HPDE6-E6E7 (cell line): ENCODE data around the gene ABT1.
"Not testable (repeated sequence)": the region's sequence is repeated elsewhere in the genome, so short reads cannot be mapped to it uniquely, and the experiment has no call there.

Experiments
- DNase-seq: peaks from one replicate; pipeline ENCODE4 v3.0.0; 2011; ENCODE audit warnings: missing footprints; ENCODE audit errors: extremely low spot score

Gene ABT1

GRCh38 chr6:26596579-26597388 is at the start of gene ABT1:
Gene ABT1, plus strand, starts transcription at chr6:26596953. Its CDS starts 30 bp downstream, at chr6:26596983.
- DNase-seq, result peak; percentile 92

- not testable (repeated sequence) for DNase-seq
These were observed 49.4 kb upstream of the ABT1 start for GRCh38 chr6:26547363-26547762.

DNA sequence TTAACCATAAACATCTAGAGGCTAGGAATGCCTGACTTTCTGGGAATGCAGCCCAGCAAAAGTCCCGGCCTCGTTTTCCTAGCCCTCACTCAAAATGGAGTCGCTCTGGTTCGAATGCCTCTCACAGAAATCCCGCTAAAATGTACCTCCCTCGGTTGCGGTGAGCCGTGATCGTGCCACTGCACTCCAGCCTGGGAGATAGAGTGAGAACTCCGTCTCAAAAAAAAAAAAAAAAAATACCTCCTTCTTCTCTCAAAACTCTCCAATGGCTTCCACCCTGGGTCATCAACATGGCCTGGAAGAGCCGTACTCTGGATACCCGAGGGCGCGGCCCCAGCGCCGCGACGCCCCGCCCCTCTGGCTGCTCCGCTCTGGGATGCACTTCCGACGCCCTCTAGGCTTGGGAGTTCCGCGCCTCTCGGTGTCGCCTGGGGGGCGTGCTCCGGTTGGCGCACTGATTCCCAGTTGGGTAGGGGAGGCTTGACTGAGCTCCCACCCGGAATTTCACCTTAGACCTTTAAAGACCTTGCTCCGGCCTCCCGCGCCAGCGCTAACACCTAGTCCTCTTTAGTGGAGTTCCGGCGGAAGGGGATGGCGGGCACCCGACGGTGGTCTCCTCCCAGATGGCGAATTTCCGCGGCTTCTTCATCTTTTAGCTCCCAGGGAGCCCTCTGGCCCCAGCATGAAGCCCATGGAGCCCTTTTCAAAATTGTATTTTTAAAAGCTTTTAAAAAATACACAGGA is 46.3 kb upstream of the ABT1 start:
- DNase-seq, result no peak

GRCh38 chr6:26552205-26552604 is 44.5 kb upstream of the ABT1 start:
- DNase-seq, result no peak

GRCh38 chr6:26552640-26553188 is 44.0 kb upstream of the ABT1 start:
- DNase-seq, result no peak

GRCh38 chr6:26553264-26553634 is 43.5 kb upstream of the ABT1 start:
- DNase-seq, result no peak

DNA sequence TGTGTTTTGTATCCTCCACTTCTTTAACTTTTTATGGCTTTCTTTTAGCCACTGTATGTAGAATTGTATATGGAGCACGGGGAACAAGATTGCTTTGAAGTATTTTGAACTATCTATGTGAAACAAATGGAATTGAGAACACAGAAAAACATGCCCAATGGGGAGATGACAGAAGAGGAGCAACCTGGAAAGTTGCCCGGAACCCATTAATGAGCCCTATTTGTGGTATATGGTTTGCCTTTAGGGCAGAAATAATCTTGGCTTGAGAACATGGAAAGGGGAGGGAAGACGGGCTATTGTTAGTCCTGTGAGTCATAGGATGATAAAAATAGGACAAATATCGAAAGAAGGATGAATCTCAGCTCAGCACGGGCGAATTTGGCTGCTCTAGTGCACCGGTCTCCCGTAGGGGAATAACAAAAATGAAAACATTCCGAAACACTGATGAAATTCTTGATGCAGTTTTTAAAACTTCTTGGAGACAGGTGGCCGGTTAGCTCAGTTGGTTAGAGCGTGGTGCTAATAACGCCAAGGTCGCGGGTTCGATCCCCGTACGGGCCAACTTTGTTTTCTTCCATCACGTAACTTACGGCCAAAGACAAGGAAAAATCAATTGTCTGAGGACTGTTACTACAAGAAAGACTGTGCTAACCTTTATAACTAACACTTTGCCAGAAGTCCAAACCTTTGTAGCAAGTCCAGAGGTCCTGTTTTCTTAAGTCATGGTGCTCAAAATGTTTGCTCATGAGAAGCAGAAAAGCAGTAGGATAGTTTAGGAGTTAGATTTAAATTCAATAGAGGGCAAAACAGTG is 42.9 kb upstream of the ABT1 start:
- no peak for DNase-seq

DNA sequence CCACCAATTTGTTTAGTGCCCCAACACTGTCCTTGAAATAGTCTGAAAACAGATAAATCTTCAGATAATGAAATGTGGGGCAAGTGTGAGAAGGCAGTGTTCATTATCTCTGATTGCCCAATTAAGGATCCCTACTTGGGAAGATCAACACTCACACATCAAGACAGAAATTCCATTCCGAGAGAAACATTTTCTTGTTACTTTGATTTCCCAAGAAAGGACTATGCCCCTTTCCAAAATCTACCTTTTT is 42.4 kb upstream of the ABT1 start:
- no peak for DNase-seq

DNA sequence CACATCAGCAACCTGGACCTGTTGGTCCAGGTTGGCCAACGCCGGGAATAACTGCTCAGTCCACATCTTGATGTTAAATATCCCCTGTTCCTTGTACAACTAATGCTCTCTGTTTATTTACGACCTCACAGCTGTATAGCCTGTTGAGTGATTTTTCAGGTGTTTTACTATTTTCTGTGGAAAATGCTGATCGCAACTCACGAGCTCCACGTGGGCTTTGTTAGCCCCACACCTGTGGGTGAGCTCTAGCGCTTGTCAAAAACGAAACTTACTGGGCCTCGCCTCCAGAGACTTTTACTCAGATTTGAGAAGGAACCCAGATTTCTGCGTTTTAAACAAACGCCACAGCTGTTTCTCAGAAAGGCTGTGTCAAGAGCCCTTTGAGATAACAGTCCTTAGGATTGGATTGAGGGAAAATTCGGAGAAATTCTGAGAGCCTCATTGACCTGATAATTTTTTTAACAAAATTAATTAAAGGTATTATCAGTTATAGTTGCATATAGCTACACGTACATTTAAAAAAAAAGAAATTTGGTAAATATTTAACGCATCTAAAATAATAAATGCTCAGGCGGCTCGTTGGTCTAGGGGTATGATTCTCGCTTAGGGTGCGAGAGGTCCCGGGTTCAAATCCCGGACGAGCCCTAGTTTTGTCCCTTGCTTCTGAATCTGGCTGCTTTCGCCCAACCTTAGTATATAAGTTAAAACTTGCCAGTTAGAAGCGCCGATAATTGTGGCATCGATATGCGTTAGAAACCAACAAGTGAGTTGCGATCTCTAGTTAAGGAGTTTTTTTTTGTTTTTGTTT is 41.9 kb upstream of the ABT1 start:
- DNase-seq, result no peak

DNA sequence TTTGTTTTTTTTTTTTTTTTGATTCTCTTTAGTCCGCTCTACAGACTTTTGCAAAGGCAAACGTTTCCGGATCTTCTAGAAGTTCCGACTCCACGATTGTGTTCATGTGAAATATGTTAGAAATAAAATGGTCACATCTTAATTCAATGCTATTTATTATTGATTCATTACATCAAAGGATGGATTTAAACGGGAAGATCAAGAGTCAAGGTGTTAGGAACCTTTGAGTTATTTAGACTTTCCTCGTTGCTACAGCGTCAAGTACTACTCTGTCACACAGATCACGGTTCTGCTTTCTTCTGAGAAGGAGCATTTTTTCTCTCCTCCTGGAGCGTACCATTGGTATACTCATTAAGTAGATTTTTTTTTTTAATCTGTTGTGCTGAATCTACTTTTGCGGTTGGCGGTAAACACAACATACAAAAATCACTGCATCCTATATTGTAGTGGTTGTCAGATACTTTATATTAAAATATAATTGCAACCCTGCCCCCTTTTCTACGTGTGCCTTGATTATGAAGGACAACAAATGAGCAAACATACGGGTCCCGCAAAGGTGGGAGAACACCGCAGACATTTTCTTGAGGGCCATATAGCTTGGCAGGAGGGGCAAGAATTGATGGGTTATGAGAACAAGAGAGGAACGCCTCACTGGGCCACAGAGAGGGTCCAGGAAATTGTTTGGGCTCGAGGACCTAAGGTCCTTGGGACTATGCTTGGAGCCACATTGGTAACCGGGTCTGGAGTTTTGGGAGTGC is 41.1 kb upstream of the ABT1 start:
- DNase-seq, result no peak

DNA sequence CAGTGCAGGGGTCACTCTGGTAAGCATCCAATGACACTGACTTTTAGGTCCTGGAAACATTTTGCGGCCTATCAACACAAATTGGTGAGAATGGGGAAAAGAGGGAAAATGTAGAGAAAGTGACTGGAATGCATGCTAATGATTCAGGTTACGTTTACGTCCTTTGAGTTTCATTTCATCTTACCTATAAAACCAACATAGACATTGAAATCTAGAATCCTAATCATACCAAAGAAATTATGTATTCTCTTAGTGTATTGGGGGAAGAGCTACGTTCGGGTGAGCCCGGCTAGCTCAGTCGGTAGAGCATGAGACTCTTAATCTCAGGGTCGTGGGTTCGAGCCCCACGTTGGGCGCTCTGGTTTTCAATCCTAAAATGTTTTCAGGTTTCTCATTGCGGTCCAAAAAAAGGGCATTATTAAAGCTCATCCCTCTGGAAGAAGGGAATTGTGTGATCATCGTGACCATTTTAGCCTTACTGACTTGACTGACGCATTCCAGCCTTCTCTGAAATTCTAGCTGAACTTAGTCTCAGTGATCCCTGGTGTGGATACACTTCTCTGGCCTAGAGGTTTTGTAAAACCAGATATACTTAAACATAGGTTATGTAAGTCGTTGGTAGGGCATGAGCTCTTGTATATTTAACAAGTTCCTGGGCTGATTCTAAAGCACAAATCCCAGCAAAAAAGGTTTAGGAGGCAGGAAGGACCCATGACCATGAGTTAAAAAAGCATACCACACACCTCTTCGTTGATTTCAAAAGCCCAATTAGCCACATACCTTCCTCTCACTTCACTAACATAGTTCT is 40.3 kb upstream of the ABT1 start:
- no peak for DNase-seq

- no peak for DNase-seq
These were observed 35.0 kb upstream of the ABT1 start for GRCh38 chr6:26561533-26562466.

GRCh38 chr6:26563488-26563887 is 33.3 kb upstream of the ABT1 start:
- no peak for DNase-seq

GRCh38 chr6:26568601-26569432 is 27.9 kb upstream of the ABT1 start:
- DNase-seq, result no peak

DNA sequence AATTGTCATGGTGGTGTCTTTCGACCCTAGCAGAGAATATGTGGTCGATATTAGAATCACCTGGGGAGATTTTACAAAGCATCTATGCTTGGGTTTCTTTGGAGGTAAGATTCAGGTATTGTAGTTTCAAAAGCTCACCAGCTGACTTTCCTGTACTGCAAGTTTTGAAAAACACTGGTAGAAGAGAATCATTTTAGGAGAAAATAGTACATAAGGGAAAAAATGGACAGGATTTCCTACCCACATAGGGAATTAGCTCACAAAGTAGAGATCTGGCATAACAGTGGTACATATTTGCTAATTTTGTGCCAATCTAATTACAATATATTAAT is 27.4 kb upstream of the ABT1 start:
- no peak for DNase-seq

DNA sequence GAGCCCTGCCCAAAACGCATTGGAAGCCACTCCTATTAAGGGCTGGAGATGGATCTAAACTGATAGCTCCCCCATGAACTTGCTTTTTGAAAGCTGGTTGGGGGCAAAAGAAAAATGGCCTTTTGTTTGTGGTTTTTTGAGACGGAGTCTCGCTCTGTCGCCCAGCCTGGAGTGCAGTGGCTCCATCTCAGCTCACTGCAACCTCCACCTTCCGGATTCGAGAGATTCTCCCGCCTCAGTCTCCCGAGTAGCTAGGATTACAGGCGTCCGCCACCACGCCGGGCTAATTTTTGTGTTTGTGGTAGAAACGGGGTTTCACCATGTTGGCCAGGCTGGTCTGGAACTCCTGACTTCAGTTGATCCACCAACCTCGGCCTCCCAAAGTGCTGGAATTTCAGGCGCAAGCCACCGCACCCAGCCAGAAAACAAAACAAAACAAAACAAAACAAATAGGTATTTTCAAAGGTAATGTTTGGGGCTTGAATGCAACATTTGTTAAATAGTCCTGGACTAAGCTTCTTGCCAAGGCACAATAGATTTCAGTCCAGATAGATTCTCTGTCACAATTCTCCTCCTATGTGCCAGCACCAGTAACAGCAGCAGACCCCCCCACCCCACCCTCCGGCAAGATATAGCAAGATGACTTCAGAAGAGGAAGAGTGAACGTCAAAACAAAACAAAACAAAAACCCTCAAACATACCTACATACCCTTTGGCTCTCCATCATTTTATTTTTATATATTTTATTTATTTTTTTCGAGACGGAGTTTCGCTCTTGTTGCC is 26.5 kb upstream of the ABT1 start:
- DNase-seq, result no peak

DNA sequence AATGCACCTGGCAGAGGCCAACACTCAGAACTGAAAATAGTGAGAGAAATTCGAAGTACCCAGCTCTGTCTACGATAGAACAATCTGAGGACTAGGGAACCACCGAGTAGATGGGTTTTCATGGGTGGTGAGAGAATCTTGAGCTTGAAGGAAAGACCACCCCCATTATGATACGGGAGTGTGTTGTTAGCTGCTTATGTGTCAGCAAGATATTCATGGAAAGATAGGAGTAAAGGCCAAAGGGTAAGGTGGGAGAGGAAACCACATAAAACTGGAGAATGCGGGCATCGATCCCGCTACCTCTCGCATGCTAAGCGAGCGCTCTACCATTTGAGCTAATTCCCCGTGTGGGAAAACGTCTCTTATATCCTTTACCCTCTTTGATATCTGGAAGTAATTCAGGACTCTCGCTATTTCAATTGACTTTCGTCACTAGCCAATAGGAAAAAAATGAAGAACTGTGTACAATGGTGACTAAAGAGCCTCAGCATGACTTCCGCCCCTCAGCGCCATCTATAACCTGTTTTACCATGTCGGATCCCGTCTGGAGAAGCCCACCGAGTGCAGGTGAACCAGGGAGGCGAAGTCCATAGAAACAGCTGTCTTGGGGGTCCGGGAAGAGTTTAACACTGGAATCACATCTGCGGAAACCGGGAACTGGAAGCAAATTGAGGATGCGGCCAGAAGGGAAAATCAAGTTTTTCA is 25.0 kb upstream of the ABT1 start:
- no peak for DNase-seq
